Body of pancreas (tissue), 4 donors: ENCODE data around the gene HIBADH.

ENCODE experiments used
- POLR2A ChIP-seq, 3 donors: fragments of 450-650 bp; IDR thresholded peaks; one replicate each; pipeline ENCODE4 v1.6.1; 2016; ENCODE audit warnings: antibody characterized with exemption in 3 of 3, mild to moderate bottlenecking in 2 of 3
- TF ChIP-seq, protein P1 (sequence below), 7 experiments: fragments of 450-650 bp in 4 of 7; fragments of 200-600 bp in 3 of 7; sonication (generic) in 3 of 7; IDR thresholded peaks; one replicate each; pipeline ENCODE4 v1.5.1; 2016 to 2019; ENCODE audit warnings: antibody characterized with exemption in 7 of 7

DNA sequence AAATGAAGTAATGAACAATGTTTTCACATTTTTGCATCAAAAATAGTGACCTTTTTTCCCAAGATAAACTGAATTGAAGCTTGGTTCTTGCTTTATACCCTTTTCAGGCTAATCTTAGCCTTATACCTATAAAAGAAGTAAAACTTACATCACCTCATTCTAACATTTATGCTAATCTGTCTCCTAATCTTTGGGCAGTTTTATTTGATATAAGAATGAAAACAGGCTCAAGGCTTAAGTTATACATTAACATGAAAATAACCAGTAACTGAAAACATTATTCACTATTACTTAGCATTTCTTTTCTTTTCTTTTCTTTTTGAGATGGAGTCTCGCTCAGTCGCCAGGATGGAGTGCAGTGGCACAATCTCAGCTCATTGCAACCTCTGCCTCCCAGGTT, 113.1 kb downstream of the HIBADH start:
- TF ChIP-seq, protein P1, sequence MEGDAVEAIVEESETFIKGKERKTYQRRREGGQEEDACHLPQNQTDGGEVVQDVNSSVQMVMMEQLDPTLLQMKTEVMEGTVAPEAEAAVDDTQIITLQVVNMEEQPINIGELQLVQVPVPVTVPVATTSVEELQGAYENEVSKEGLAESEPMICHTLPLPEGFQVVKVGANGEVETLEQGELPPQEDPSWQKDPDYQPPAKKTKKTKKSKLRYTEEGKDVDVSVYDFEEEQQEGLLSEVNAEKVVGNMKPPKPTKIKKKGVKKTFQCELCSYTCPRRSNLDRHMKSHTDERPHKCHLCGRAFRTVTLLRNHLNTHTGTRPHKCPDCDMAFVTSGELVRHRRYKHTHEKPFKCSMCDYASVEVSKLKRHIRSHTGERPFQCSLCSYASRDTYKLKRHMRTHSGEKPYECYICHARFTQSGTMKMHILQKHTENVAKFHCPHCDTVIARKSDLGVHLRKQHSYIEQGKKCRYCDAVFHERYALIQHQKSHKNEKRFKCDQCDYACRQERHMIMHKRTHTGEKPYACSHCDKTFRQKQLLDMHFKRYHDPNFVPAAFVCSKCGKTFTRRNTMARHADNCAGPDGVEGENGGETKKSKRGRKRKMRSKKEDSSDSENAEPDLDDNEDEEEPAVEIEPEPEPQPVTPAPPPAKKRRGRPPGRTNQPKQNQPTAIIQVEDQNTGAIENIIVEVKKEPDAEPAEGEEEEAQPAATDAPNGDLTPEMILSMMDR (IDR thresholded peaks at IDR 0.05): no peak
- no peak for TF ChIP-seq POLR2A (IDR thresholded peaks at IDR 0.05)
